Brain microvascular endothelial cell (primary cell): ENCODE results near the gene GLCCI1.
"Not testable (repeated sequence)": the region's sequence is repeated elsewhere in the genome, so short reads cannot be mapped to it uniquely, and the experiment has no call there.

Experiments used
- DNase-seq: peaks from one replicate; pipeline ENCODE4 v3.0.0-alpha.2; 2020
- H3K27ac ChIP-seq: fragments of 250-450 bp; sonication (Bioruptor Pico); 2 replicates; pipeline ENCODE4 v1.5.1; 2020; ENCODE audit warnings: mild to moderate bottlenecking, moderate library complexity
- H3K27me3 ChIP-seq: fragments of 250-450 bp; sonication (Bioruptor Pico); replicated peaks from 2 replicates; pipeline ENCODE4 v1.5.1; 2020; ENCODE audit warnings: mild to moderate bottlenecking
- H3K36me3 ChIP-seq: fragments of 250-450 bp; sonication (Bioruptor Pico); replicated peaks from 2 replicates; pipeline ENCODE4 v1.5.1; 2020; ENCODE audit warnings: mild to moderate bottlenecking
- H3K4me3 ChIP-seq: 2 replicates; pipeline ENCODE4 v1.5.1; 2011; ENCODE audit warnings: low read depth, mild to moderate bottlenecking, control low read depth, low read length, moderate library complexity
- CTCF ChIP-seq: IDR thresholded peaks from 2 replicates; pipeline ENCODE4 v1.5.1; 2011; ENCODE audit warnings: low read depth, mild to moderate bottlenecking, moderate library complexity, low read length, control low read depth, inconsistent platforms; ENCODE audit errors: missing control alignments
- in situ Hi-C: cut with HindIII; loops from 2 replicates; pipeline ENCODE4 v1.10.0; 2017; ENCODE audit warnings: low sequenced_read_pairs, low pct_ligation_motif_present

The GLCCI1 gene

GRCh38 chr7:8092140-8092539 lies 123.5 kb downstream of the GLCCI1 start:
- in situ Hi-C loops = no loop called here
- H3K27me3 ChIP-seq = no peaks in the 10 kb centered on the region
- TF ChIP-seq CTCF = no peak
- H3K27ac ChIP-seq = no peak overlapping the region
- DNase-seq = no peak
- H3K4me3 ChIP-seq = no peak overlapping the region
- no peaks in the 10 kb centered on the region for H3K36me3 ChIP-seq

- Histone ChIP-seq H3K27ac (no peak overlapping the region), H3K27me3 (no peaks in the 10 kb centered on the region), H3K36me3 (no peaks in the 10 kb centered on the region), H3K4me3 (no peak overlapping the region)
- DNase-seq = no peak
- no peak for TF ChIP-seq CTCF
- in situ Hi-C loops = no loop called here
These were observed 125.9 kb downstream of the GLCCI1 start for GRCh38 chr7:8094164-8095140.

DNA sequence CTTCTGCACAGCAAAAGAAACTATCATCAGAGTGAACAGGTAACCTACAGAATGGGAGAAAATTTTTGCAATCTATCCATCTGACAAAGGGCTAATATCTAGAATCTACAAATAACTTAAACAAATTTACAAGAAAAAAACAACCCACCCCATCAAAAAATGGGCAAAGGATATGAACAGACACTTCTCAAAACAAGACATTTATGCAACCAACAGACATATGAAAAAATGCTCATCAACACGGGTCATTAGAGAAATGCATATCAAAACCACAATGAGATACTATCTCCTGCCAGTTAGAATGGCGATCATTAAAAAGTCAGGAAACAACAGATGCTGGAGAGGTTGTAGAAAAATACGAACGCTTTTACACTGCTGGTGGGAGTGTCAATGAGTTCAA lies 132.7 kb downstream of the GLCCI1 start:
- H3K36me3 ChIP-seq, H3K27ac ChIP-seq, DNase-seq, H3K27me3 ChIP-seq, H3K4me3 ChIP-seq, in situ Hi-C loops: not testable (repeated sequence)

GRCh38 chr7:8103282-8103681 lies 134.7 kb downstream of the GLCCI1 start:
- no peak for TF ChIP-seq CTCF
- Histone ChIP-seq H3K27ac (no peak overlapping the region), H3K36me3 (no peaks in the 10 kb centered on the region), H3K4me3 (no peak overlapping the region), H3K27me3 (no peaks in the 10 kb centered on the region)
- no peak for DNase-seq
- in situ Hi-C loops = no loop called here

- Histone ChIP-seq H3K36me3 (no peaks in the 10 kb centered on the region), H3K27me3 (no peaks in the 10 kb centered on the region), H3K4me3 (no peak overlapping the region), H3K27ac (no peak overlapping the region)
- no peak for DNase-seq
- in situ Hi-C loops = no loop called here
- no peak for TF ChIP-seq CTCF
These were observed 137.0 kb downstream of the GLCCI1 start for GRCh38 chr7:8105449-8106095.

DNA sequence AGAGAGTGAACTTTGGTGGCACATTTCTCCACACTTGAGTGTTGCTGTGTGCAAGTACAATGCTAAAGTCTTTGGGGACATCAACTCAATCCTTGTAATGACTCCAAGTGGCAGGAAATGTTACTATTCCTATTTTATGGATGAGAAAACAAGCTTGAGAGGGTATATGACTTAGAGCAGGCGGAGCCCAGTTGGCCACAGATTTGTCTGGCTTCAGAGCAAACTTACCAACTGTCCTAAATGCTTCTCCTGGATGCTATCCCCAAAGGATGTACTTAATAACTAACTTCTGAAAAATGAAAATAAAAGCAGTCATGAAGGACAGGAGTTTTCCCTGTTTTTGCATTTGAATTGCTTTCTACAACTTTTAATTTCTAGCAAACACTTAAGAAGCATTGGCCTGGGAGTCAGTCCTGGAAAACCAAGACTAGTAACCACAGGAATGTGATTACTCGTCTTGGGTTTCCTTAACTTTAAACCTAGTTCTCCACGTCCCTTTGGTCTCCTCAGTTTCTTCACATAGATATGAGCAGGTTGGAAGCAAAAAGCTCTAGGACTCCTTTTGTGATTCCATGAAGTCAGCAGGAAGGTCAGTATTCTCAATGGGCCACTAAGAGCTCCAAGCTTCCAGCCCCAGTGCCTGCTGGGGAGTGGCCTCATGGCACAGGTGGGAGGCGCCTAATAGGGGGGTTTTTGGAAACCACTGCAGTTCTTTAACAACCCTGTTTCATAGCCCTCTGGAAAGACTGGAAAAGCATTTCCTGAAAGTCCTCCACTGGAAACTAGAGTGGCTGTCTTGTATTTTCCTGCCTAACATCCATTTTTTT lies 140.8 kb downstream of the GLCCI1 start:
- H3K27me3 ChIP-seq = no peaks in the 10 kb centered on the region
- peak; percentile 8 for DNase-seq
- in situ Hi-C loops = no loop called here
- no peak overlapping the region for H3K27ac ChIP-seq
- H3K36me3 ChIP-seq = no peaks in the 10 kb centered on the region
- no peak overlapping the region for H3K4me3 ChIP-seq
- no peak for TF ChIP-seq CTCF
